ENCODE measurements around the gene TBL1XR1.

DNA sequence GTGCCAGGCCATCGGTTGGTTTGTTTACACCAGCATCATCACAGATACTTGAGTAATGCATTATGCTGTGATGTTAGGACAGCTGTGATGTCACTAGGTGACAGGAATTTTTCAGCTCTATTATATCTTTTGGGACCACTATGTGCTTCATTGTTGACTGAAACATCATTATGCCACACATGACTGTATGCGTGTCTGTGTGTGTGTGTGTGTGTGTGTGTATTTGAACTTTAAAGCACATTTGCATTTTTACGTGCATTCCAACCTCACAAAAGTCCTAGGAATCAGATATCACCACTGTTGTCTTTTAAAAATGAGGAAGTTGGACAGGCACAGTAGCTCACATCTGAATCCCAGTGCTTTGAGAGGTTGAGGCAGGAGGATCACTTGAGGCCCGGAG lies 223.0 kb downstream of the TBL1XR1 start:
- no peak for TF ChIP-seq CTCF (IDR thresholded peaks at IDR 0.05)
- no peak for TF ChIP-seq POLR2A (IDR thresholded peaks at IDR 0.05)
